HG03066 (cell line): Measurements from ENCODE around the gene PPFIA1.
A peak's percentile ranks its signal among the peaks of the same experiment; 100 is the strongest.
"Not testable (repeated sequence)": the region's sequence is repeated elsewhere in the genome, so short reads cannot be mapped to it uniquely, and the experiment has no call there.

Experiments used
- ATAC-seq: cut with Tn5 transposase; IDR thresholded peaks from one replicate; pipeline ENCODE4 v1.9.1; 2021; ENCODE audit warnings: low read depth; ENCODE audit not compliant: unreplicated experiment

The PPFIA1 gene

GRCh38 chr11:70250876-70251658 lies 19.4 kb upstream of the PPFIA1 start:
- no peak for ATAC-seq

- no peak for ATAC-seq
Measured at GRCh38 chr11:70251659-70252321, 18.7 kb upstream of the PPFIA1 start.

DNA sequence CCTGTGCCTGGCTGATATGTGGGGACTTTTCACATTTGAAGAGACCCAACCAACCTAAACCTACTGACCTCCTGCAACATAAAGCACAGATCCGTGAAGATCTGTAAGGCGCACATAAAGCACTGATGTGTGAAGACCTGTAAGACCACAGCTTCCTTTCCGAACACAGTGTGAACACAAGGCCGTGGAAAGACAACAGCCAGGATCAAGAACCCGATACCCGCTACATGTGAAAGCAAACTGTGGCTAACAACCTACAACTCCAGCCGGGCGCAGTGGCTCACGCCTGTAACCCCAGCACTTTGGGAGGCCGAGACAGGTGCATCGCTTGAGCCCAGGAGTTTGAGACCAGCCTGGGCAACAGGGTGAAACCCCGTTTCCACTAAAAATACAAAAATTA lies 17.6 kb upstream of the PPFIA1 start:
- ATAC-seq, result no peak

DNA sequence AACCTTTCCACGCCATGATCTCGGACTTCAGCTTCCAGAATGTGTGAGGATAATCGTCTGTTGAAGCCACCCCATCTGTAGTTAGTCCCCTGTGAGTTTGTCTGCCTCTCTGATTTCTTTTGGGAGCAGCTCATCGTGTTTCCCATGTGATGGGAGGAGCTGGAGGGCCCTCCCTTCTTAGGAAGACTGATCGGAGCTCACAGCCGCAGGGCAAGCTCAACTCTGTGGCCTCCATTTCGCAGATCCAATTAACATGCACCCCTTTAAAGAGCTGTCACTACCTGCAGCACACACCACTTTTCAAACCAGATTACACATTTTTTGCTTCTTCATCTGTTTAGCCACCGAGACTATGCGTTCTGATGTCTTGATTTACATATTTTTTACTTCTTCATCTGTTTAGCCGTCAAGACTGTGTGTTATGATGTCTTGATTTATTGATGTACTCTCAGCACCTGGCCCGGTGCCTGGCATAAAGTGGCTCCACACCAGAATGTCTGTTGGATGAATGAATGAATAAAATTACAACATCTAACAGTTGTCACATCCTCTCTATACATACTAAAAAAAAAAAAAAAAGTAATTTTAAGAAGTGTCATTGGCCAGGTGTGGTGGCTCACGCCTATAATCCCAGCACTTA lies 14.9 kb upstream of the PPFIA1 start:
- no peak for ATAC-seq

DNA sequence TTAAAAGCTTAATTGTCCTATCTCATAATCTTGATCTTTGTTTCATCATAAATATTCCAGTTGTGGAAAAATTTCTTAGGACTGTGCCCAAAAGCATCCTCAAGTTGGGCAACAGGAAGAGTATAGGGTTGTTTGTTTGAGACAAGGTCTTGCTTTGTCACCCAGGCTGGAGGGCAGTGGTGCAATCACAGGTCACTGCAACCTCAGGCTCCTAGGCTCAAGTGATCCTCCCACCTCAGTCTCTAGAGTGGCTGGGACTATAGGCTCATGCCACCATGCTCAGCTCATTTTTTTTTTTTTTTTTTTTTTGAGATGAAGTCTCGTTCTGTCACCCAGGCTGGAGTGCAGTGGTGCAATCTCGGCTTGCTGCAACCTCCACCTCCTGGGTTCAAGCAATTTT lies 11.4 kb upstream of the PPFIA1 start:
- not testable (repeated sequence) for ATAC-seq

- ATAC-seq, result no peak
Measured at GRCh38 chr11:70262951-70263350, 7.5 kb upstream of the PPFIA1 start.

- ATAC-seq, result no peak
Measured at GRCh38 chr11:70263363-70263762, 7.1 kb upstream of the PPFIA1 start.

DNA sequence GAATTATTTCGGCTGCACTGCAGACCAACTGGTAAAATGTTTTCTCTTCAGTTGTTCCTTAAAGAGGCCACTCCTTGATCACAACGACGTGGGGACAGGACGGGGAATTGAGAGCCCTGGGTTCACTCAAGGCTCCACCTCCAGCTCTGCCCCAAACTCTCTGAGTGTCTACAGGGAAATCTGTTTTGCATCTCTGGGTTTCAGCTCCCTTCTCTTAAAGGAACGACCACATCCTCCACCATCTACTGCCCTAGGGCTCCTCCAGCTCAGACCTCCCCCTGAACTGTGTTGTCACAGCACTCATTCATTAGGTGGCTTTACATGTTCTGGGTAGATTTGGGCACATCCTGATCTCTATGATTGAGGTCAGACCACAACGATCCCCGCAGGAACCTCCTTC lies 5.1 kb upstream of the PPFIA1 start:
- no peak for ATAC-seq

GRCh38 chr11:70267405-70267950 lies 3.0 kb upstream of the PPFIA1 start:
- no peak for ATAC-seq

GRCh38 chr11:70268526-70268925 lies 2.0 kb upstream of the PPFIA1 start:
- ATAC-seq, result no peak

DNA sequence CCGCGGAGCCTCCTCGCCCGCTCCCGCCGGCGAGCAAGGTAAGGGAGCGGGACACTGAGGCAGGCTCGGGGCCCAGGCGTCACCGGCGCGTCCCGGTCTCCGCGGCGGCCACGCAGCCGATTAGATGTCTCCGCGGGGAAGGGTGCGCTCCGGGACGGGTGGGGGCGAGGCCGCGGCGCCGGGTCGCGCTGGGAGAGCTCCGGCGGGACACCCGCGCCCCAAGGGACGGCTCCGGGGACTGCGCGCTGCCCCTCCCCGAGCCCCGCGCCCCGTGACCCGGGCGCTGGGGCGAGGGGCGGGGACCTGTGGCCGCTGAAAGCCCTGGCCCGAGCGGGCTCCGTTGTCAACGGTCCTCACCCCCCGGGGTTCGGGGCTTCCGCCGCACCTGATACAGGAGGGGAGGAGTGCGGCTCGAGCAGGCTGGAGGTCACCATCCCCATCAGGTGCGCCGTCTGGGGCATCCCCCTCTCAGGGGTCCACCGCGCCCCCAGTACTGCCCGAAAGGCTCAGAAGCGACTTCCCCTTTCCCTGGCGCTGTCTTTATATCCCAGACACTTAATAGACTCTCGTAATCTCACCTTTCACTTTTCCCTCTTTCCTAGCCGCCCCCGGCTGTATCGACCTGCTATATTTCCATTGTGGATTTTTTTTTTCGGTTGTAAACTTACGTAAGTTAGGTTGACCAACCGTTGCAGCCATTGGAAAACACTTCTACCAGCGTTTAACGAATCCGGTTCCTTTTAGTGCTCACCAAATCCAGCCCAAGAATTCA lies 573 bp downstream of the PPFIA1 start:
- ATAC-seq, result peak; percentile 41

GRCh38 chr11:70271649-70271953 lies 1.1 kb downstream of the PPFIA1 start:
- no peak for ATAC-seq

- ATAC-seq, result no peak
Measured at GRCh38 chr11:70272009-70272408, 1.5 kb downstream of the PPFIA1 start.

DNA sequence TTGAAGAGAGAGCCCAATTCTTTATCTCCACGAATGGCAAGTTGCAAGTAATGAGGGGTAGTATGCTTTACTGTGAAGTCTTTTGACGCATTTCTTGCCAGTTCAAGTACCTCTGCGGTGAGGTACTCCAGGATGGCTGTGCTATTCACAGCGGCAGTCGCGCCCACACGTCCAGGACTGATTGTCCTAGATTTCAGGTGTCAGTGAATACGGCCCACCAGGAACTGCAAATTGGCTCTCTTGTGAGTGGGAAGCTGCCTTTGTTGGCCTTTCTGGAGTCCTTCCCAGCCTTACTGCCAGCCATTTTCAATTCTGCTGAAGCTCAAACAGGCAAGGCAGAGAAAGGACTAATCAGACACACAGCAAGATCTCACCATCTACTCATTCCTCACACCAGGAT lies 8.5 kb downstream of the PPFIA1 start:
- ATAC-seq, result no peak

GRCh38 chr11:70281156-70281609 lies 10.7 kb downstream of the PPFIA1 start:
- ATAC-seq, result no peak

DNA sequence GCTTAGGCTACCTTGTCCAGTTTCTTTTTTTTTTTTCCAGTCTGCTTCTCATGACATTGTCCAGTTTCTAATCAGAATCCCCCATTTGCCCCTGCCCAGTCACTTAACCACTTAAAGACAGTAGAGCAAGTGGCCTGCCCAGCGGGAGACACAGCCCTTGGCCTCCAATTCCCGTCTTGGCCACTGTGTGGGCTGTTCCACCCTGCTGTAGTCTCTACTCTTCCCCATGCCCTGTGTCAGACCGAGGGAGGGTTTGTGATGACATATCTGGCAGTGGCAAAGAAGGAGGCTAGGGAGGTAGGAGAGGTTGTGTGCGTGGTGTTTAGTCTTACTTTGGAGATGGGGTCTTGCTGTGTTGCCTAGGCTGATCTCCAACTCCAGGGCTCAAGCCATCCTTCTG lies 11.5 kb downstream of the PPFIA1 start:
- no peak for ATAC-seq

GRCh38 chr11:70288721-70289120 lies 18.2 kb downstream of the PPFIA1 start:
- ATAC-seq, result no peak

DNA sequence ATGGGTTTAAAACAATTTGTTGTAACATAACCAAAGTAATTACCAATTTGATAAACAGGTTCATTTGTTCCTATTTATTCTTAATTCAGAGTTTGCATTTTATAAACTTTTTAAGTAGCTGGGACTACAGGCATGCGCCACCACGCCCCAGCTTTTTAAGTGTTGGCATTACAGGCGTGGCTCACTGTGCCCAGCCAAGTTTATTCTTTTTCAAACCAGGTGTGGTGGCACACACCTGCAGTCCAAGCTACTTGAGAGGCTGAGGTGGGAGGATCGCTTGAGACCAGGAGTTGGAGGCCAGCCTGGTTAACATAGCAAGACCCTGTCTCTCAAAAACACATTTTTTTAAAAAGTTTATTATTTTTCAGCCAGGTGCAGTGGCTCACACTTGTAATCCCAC lies 19.1 kb downstream of the PPFIA1 start:
- no peak for ATAC-seq

DNA sequence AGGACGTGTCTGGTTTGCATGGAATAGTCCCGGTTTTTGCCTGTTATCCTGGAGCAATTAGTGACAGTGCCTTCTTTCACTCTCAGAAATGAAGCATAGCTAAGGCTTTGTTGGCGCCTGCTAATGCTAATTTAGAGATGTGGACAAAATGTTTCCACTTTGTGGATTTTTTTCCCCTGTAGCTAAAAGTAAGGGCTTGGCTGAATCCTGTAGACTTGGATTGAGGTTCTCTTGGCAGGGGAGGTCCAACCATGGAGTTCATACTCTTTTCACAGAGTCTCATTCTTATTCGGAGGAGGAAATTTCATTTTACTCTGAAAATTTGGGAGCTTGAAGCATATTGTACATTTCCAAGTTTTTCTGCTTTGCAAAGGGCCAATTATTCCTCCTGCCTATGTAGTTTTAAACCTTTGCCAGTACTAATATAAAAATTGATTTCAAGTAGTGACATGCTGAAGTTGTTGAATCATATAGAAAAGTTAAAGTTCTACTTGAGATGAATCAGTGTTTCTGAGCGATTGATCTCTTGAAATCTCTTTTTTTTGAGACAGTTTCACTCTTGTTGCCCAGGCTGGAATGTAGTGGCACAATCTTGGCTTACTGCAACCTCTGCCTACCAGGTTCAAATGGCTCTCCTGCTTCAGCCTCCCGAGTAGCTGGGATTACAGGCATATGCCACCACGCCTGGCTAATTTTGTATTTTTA lies 20.0 kb downstream of the PPFIA1 start:
- no peak for ATAC-seq

GRCh38 chr11:70292166-70292565 lies 21.7 kb downstream of the PPFIA1 start:
- no peak for ATAC-seq
